Left renal cortex interstitium (tissue), 4 donors: ENCODE measurements around the gene RFX5. TPM values are rescaled to one million over a fixed set of nuclear protein-coding genes. Genes with fewer than 3 reads are reported as not detected.

ENCODE experiments used
- DNase-seq, 4 donors: peaks; one replicate each; pipeline ENCODE4 v3.0.0-alpha.2; 2013; ENCODE audit warnings: low read depth in 4 of 4, low spot score in 2 of 4, missing footprints in 1 of 4
- polyA plus RNA-seq, 4 donors: library from polyadenylated mRNA; unstranded; fragments of 120-200 nt; gene quantifications; one replicate each; pipeline ENCODE4 v1.2.1, GENCODE V29; 2013; ENCODE audit not compliant: insufficient read length in 4 of 4

Gene RFX5
- polyA plus RNA-seq, 4 donors, result 43.5 to 49.2 (median 47.0) TPM

DNA sequence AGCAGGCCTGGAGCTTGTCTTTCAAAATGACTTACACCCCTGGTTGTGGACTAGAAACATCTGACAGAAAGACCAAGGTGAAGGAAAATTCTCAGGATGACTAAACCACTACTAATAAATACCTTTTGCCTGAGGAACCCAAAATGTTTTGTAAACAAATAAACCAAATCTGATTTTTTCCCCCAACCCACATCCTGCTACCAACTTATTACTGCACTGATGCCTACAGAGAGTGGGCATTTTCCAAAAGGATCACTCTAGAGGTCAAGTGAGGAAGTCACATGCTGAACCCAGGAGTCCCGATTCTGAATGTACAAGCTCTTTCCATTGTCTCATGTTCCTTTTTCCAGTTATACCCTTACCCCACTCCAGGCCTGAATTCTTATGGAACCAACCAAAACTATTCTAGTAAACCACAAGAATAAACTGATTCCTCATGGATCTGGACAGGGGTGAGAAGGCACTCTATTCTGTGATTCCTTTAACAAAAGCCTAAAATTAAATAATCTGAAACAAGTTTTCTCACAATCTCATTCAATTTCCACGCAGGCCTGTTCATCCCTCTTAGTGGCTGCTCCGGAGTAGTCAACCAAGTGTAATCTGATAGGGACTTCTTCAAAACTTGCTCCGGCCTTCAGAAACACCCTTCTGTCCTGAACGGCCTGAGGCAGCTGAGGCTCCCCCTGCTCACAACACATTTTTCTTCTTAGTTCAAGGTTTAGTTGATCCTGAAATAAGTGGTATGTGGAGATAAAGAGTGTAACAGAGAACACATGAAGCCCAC lies 21.2 kb downstream of the RFX5 start:
- DNase-seq, result no peak

DNA sequence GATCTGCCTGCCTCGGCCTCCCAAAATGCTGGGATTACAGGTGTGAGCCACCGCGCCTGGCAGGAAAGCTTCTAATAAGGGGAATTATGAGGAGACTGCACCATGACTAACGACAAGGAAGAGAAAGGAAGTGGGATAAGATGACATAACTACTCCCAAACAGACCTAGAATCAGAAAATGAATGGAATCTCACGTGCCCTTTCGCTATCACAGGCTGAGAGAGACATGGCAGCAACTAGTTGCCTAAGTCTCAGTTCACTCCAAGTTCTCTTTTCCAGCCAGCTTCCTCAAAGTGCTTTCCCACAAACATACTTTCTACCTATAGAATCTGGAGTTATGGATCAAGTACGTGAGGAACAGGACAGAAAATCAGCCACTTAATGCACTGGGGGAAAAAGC lies 21.8 kb downstream of the RFX5 start:
- DNase-seq, result no peak

- no peak for DNase-seq
Observed at GRCh38 chr1:151324390-151324930, 22.6 kb downstream of the RFX5 start.

DNA sequence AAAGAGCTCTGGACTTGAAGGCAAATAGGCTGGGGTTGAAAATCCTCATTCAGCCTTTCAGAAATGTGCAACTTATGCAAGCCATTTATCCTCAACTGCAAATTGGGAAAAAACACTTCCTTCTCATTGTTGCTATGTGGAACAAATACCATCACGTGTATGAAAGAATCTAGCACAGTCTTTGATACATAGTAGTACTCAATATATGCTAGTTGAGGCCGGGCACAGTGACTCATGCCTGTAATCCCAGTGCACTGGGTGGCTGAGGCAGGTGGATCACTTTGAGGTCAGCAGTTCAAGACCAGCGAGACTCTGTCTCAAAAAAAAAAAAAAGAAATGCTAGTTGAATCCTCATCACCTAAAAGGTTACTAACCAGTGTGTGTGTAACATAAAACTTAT lies 28.1 kb downstream of the RFX5 start:
- DNase-seq, result no peak

- DNase-seq, result no peak
Observed at GRCh38 chr1:151315565-151316235, 31.4 kb downstream of the RFX5 start.

GRCh38 chr1:151314137-151314875 lies 32.7 kb downstream of the RFX5 start:
- no peak for DNase-seq

DNA sequence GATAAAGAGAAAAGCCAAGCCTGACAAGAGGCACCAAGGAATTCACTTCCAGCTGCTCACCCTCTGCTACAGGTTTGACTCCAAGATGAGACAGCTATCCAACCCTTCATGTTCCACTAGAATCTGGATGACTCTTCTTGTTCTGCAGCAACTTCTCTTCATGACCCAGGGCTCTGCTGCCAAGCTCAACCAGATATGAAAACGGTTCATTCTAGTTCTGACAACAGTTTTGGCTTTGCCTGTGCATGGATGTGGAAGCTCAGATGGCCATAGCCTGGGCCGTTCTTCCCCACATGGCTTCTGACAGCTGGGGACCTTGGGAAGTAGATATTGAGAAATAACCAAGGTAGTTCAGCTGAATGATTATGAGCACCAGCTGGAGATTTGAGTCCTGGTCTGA lies 33.6 kb downstream of the RFX5 start:
- DNase-seq, result no peak

GRCh38 chr1:151312826-151313225 lies 34.2 kb downstream of the RFX5 start:
- no peak for DNase-seq

- no peak for DNase-seq
Observed at GRCh38 chr1:151312411-151312810, 34.6 kb downstream of the RFX5 start.

GRCh38 chr1:151311589-151312331 lies 35.3 kb downstream of the RFX5 start:
- no peak for DNase-seq

DNA sequence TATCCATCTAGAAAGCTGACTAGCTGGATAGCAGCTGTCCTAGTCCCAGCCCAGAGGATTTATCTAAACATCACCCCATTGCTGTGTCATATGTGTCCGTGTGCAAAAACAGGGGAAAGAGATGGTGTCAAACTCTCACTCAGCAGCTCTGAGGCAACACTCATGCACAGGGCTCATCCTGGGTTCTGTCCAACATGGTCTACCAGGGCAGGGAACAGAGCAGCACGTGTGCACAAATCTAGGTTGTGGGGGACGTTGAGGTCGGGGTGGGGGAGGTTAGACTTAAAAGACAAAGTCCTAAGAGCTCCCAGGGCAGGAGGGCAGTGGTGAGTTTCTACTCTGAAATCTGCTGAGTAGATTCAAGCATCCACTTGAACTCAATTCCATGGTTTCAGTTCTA lies 36.0 kb downstream of the RFX5 start:
- DNase-seq, result no peak

DNA sequence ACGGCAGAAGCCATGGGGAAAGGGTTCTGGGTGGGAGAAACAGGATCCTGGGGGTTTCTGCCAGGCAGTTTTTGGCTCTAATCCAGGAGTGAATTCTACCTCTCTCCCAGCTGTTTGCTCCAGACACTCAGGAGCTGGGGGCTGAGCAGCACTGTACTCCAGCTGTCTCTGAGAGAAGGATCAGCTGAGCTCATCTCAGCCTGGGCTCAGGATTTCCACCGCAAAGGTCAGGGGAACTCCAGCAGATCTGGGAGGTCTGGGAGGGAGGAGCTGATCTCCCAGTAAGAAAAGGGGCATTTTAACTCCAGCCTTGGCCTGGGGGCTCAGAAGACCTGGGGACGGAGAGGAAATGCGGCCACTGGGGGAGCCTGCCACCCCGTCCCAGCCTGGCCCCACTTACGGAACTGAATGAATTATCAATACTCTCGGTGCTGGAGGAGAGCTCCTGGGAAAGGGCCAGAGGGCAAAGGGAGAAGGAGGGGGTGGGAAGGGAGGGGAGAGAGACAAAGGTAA lies 37.2 kb downstream of the RFX5 start:
- no peak for DNase-seq

GRCh38 chr1:151294742-151295462 lies 52.1 kb downstream of the RFX5 start:
- DNase-seq, result no peak

DNA sequence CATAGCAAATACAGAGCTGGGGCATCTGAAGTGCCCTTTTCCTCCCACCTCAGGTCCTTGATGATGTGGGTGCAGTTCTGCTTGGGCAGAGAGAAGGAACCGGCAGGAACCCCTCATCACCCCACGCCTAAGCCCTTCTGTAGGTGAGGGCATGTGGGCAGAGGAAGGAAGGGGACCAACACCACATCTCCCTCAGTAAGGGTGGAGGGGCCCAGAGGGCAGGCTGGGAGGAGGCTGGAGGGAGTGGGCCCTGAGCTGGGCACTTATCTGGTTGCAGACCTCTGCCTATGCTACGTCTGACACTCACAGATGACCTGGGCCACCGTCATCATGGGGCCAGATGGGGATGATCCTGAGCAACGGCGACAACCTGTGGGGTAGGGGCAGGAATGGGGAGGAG lies 54.0 kb downstream of the RFX5 start:
- DNase-seq, result no peak

- no peak for DNase-seq
Observed at GRCh38 chr1:151292207-151293030, 54.6 kb downstream of the RFX5 start.

GRCh38 chr1:151290709-151291303 lies 56.2 kb downstream of the RFX5 start:
- DNase-seq, result no peak
